A549 treated with DMSO at 1 μM for 4 hours (cell line): ENCODE measurements around the gene OR5H2. TPM values are rescaled to one million over a fixed set of nuclear protein-coding genes. Genes with fewer than 3 reads are reported as not detected.

Experiments used
- total RNA-seq: library from RNA; stranded (reverse); fragments of 200-300 nt; extraction: Qiagen RNA extraction; gene quantifications from 5 replicates; pipeline ENCODE4 v1.2.3, GENCODE V29; 2022; ENCODE audit warnings: low read depth

OR5H2 gene
- total RNA-seq: not detected in 5 replicates

DNA sequence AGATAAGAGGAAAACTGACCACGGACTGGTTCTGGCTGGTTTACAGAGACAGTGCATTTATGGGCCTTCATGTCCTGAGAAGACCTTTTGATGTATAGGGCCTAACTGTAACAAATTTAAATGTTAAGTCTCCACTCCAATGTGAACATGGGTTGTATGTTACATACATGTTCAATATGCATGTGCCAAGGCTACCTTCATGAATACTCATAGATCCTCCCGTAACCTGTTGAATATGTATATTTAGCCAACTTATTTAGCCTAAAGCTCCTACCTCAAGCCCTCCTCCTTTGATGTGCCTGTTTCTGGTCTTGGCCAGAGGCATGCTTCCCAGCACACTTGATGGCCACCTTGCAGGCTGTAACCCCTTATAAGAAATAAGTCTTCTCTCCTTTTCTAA lies at the start of gene OR5H2:
OR5H2 (plus strand) TSS at position 301 of the 400 bp plus-strand sequence. CDS start 398 bp downstream, outside the sequence.

DNA sequence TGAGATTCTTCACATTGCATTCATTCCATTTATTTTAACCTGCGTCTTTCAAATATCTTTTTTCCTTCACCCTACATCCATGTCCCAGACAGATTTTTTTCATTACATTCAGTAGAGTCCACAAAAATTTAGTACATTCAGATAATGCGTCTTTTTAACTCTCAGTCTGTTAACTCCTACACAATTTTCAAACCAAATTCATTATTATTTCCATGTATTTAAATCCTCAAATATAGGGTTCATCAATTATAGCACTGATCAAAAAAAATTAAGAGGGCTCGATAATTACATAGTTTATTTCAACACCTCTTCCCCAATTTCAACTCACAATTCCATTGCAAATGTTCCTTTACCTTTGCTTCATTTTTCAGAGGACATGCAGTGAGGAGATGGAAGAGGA lies 18.4 kb upstream of the OR5H2 start, which contains the start of gene OR5H6:
OR5H6 (plus strand) TSS at position 301 of the 400 bp plus-strand sequence; CDS start at position 390, 89 bp downstream.

Other genes starting within 250 kb of the OR5H2 start
- gene GABRR3, start 247.2 kb upstream of the OR5H2 start, total RNA-seq: not detected in 5 replicates
- not detected in 5 replicates for gene OR5AC2, start 195.3 kb upstream of the OR5H2 start, total RNA-seq
- gene OR5H1, start 151.8 kb upstream of the OR5H2 start, total RNA-seq: not detected in 5 replicates
- not detected in 5 replicates for gene OR5H14, start 135.0 kb upstream of the OR5H2 start, total RNA-seq
- not detected in 5 replicates for gene OR5H15, start 115.8 kb upstream of the OR5H2 start, total RNA-seq
- not detected in 5 replicates for gene OR5H6, start 18.3 kb upstream of the OR5H2 start, total RNA-seq
- gene OR5K4, start 71.3 kb downstream of the OR5H2 start, total RNA-seq: not detected in 5 replicates
- gene OR5K3, start 108.2 kb downstream of the OR5H2 start, total RNA-seq: not detected in 5 replicates
- gene OR5K1, start 180.7 kb downstream of the OR5H2 start, total RNA-seq: not detected in 5 replicates
- gene OR5K2, start 215.2 kb downstream of the OR5H2 start, total RNA-seq: not detected in 5 replicates
- 49.4 to 69.1 TPM (median 57.6 TPM) in 5 replicates for gene CLDND1, start 240.4 kb downstream of the OR5H2 start, total RNA-seq
- gene GPR15, start 249.5 kb downstream of the OR5H2 start, total RNA-seq: not detected in 5 replicates